Endothelial cell of umbilical vein (primary cell): Measurements from ENCODE around the gene IPO13.

ENCODE experiments used
- EZH2 ChIP-seq: IDR thresholded peaks from 2 replicates; pipeline ENCODE4 v1.6.1; 2012; ENCODE audit warnings: borderline replicate concordance, low read depth, mild to moderate bottlenecking, moderate library complexity, low read length, inconsistent platforms; ENCODE audit not compliant: severe bottlenecking
- FOS ChIP-seq: IDR thresholded peaks from 2 replicates; pipeline ENCODE4 v1.6.1; 2011; ENCODE audit warnings: mild to moderate bottlenecking, low read length, moderate library complexity, borderline replicate concordance; ENCODE audit not compliant: insufficient read depth
- GATA2 ChIP-seq: IDR thresholded peaks from 2 replicates; pipeline ENCODE4 v1.7.0; 2011; ENCODE audit warnings: low read depth, mild to moderate bottlenecking, moderate library complexity, mixed read lengths, low read length; ENCODE audit not compliant: insufficient read length, insufficient read depth
- JUN ChIP-seq: IDR thresholded peaks from 2 replicates; pipeline ENCODE4 v1.6.1; 2011; ENCODE audit warnings: borderline replicate concordance, low read depth; ENCODE audit not compliant: insufficient read length, insufficient read depth
- MYC ChIP-seq: IDR thresholded peaks from one replicate; pipeline ENCODE4 v1.6.1; 2011; ENCODE audit warnings: mild to moderate bottlenecking, low read depth, low read length
- POLR2A ChIP-seq: IDR thresholded peaks from 2 replicates; pipeline ENCODE4 v1.6.1; 2012; ENCODE audit warnings: low read depth, mild to moderate bottlenecking, control low read depth, low read length
- POLR2AphosphoS5 ChIP-seq: IDR thresholded peaks from 2 replicates; pipeline ENCODE4 v1.6.1; 2012; ENCODE audit warnings: low read depth, mild to moderate bottlenecking, control low read depth, low read length, moderate library complexity; ENCODE audit not compliant: insufficient read depth
- TF ChIP-seq, protein P1 (sequence below), 2 donors: IDR thresholded peaks; 1 replicate in 1 of 2; 2 replicates in 1 of 2; pipeline ENCODE4 v1.5.1; 2011; ENCODE audit warnings: low read length in 2 of 2, mild to moderate bottlenecking in 2 of 2, moderate library complexity in 2 of 2, control low read depth in 1 of 2, inconsistent platforms in 1 of 2, low read depth in 1 of 2; ENCODE audit not compliant: insufficient read depth in 1 of 2; ENCODE audit errors: extremely low read depth in 1 of 2
- TF ChIP-seq, protein P2 (sequence below): IDR thresholded peaks from 2 replicates; pipeline ENCODE4 v1.6.1; 2011; ENCODE audit not compliant: insufficient read depth, insufficient read length

DNA sequence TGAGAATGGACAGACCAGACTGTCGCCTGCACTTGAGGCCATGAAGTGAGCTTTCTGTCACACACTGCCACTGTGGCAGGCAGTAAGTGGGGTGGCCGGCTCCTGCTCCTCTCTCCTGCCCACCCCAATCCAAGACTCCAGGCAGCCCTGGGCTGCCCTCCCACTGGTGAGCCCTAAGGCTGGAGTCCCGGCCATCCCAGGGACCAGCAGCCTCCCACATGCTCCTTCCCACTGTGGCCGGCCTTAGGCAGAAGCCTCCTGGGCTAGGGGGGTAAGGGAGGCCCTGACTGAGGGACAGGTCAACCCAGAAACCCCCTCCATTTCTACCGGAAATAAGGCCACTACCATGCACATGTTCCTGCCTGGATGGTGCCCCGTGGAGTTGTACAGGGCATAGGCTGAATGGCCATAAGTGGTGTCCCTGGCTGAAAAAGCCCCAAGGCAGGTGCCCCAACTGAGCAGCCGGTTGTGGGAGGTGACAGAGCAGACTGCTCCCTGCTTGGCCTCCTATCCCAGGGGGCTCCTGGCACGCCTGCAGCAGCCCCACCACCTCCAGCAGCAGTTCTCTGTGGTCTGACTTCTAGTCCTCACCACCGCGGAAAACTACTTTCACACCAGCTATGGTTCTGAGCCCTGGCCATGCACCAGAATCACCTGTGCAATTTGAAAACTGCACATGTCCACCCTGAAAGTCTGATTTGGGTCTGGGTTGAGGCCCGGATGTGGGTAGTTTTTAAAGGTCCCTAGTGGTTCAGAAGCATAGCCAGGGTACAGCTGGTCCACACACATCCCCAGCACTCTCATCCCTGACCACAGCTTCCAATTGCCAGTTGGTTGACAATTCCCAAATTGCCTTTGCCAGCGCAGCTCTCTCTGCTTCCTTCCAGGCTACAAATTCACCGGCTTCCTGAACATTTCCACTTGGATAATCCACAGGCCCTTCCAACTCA is 14.8 kb upstream of the IPO13 start:
- TF ChIP-seq POLR2A (no peak), POLR2AphosphoS5 (no peak), JUN (no peak), EZH2 (no peak), MYC (no peak), FOS (no peak), GATA2 (no peak)
- TF ChIP-seq, protein P1, sequence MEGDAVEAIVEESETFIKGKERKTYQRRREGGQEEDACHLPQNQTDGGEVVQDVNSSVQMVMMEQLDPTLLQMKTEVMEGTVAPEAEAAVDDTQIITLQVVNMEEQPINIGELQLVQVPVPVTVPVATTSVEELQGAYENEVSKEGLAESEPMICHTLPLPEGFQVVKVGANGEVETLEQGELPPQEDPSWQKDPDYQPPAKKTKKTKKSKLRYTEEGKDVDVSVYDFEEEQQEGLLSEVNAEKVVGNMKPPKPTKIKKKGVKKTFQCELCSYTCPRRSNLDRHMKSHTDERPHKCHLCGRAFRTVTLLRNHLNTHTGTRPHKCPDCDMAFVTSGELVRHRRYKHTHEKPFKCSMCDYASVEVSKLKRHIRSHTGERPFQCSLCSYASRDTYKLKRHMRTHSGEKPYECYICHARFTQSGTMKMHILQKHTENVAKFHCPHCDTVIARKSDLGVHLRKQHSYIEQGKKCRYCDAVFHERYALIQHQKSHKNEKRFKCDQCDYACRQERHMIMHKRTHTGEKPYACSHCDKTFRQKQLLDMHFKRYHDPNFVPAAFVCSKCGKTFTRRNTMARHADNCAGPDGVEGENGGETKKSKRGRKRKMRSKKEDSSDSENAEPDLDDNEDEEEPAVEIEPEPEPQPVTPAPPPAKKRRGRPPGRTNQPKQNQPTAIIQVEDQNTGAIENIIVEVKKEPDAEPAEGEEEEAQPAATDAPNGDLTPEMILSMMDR (IDR thresholded peaks at IDR 0.05; ENCODE audit: extremely low read depth in 1 of 2, insufficient read depth in 1 of 2, low read depth in 1 of 2, low read length in 2 of 2): no peak
- TF ChIP-seq, protein P2, sequence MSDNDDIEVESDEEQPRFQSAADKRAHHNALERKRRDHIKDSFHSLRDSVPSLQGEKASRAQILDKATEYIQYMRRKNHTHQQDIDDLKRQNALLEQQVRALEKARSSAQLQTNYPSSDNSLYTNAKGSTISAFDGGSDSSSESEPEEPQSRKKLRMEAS: no peak
